Nephron progenitor cell (in vitro differentiated cells): ENCODE measurements around the gene CA11.

Experiments used
- DNase-seq: peaks from one replicate; pipeline ENCODE4 v3.0.0; 2021
- H3K27ac Mint-ChIP-seq: 2 replicates; pipeline ENCODE4 v1.8.0; 2021; ENCODE audit warnings: mild to moderate bottlenecking, moderate library complexity, mixed read lengths
- H3K27me3 Mint-ChIP-seq: 2 replicates; pipeline ENCODE4 v1.8.0; 2021; ENCODE audit warnings: mild to moderate bottlenecking, low read depth, mixed read lengths; ENCODE audit not compliant: poor library complexity
- H3K36me3 Mint-ChIP-seq: 2 replicates; pipeline ENCODE4 v1.8.0; 2021; ENCODE audit warnings: low read depth, mixed read lengths
- H3K4me1 Mint-ChIP-seq: 2 replicates; pipeline ENCODE4 v1.8.0; 2021; ENCODE audit warnings: mixed read lengths
- H3K4me3 Mint-ChIP-seq: 2 replicates; pipeline ENCODE4 v1.8.0; 2021; ENCODE audit warnings: mild to moderate bottlenecking, moderate library complexity, mixed read lengths
- H3K9me3 Mint-ChIP-seq: 2 replicates; pipeline ENCODE4 v1.8.0; 2021; ENCODE audit warnings: mild to moderate bottlenecking, moderate library complexity, mixed read lengths
- CTCF ChIP-seq: fragments of 200-600 bp; sonication (generic); IDR thresholded peaks from 2 replicates; pipeline ENCODE4 v1.5.0; 2021; ENCODE audit warnings: antibody characterized with exemption

The CA11 gene

GRCh38 chr19:48636859-48637448 lies 9.0 kb downstream of the CA11 start, which contains the start of gene DBP:
Gene DBP (minus strand): TSS chr19:48637379. CDS start chr19:48636994, 385 bp downstream.
- Mint-ChIP-seq H3K36me3 (peaks cover 12% of the 10 kb centered on the region), H3K27me3 (peaks cover 6% of the 10 kb centered on the region), H3K9me3 (no peaks in the 10 kb centered on the region), H3K27ac (peak within 1 kb of the TSS; percentile 97), H3K4me3 (peak within 1 kb of the TSS; percentile 92), H3K4me1 (peaks cover 61% of the 10 kb centered on the region)
- peak; percentile 56 for DNase-seq
- no peak for TF ChIP-seq CTCF

GRCh38 chr19:48635966-48636858 lies 9.8 kb downstream of the CA11 start:
- no peak for DNase-seq
- Mint-ChIP-seq H3K27ac (no peak overlapping the region), H3K9me3 (no peaks in the 10 kb centered on the region), H3K4me3 (peak overlapping the region; percentile 92), H3K27me3 (peaks cover 4% of the 10 kb centered on the region), H3K4me1 (peaks cover 69% of the 10 kb centered on the region), H3K36me3 (peaks cover 12% of the 10 kb centered on the region)
- TF ChIP-seq CTCF, result no peak

GRCh38 chr19:48635263-48635965 lies 10.6 kb downstream of the CA11 start:
- H3K4me3 Mint-ChIP-seq, result peak overlapping the region; percentile 92
- peak; percentile 80 for DNase-seq
- TF ChIP-seq CTCF, result no peak
- H3K36me3 Mint-ChIP-seq, result peaks cover 12% of the 10 kb centered on the region
- H3K27me3 Mint-ChIP-seq, result no peaks in the 10 kb centered on the region
- no peak overlapping the region for H3K27ac Mint-ChIP-seq
- H3K4me1 Mint-ChIP-seq, result peaks cover 77% of the 10 kb centered on the region
- no peaks in the 10 kb centered on the region for H3K9me3 Mint-ChIP-seq

- peak; percentile 92 for DNase-seq
- Mint-ChIP-seq H3K27ac (peak overlapping the region; percentile 89), H3K36me3 (peaks cover 12% of the 10 kb centered on the region), H3K4me1 (peaks cover 78% of the 10 kb centered on the region), H3K27me3 (no peaks in the 10 kb centered on the region), H3K9me3 (no peaks in the 10 kb centered on the region), H3K4me3 (peak overlapping the region; percentile 76)
- no peak for TF ChIP-seq CTCF
Observed at GRCh38 chr19:48634424-48635262, 11.3 kb downstream of the CA11 start.

GRCh38 chr19:48634036-48634342 lies 12.0 kb downstream of the CA11 start:
- Mint-ChIP-seq H3K27ac (peak overlapping the region; percentile 88), H3K36me3 (peaks cover 8% of the 10 kb centered on the region), H3K4me1 (peaks cover 73% of the 10 kb centered on the region), H3K27me3 (no peaks in the 10 kb centered on the region), H3K4me3 (peak overlapping the region; percentile 76), H3K9me3 (no peaks in the 10 kb centered on the region)
- no peak for TF ChIP-seq CTCF
- DNase-seq, result no peak
